ENCODE results near the gene OR52I1.
A peak's percentile ranks its signal among the peaks of the same experiment; 100 is the strongest.

Gene OR52I1

DNA sequence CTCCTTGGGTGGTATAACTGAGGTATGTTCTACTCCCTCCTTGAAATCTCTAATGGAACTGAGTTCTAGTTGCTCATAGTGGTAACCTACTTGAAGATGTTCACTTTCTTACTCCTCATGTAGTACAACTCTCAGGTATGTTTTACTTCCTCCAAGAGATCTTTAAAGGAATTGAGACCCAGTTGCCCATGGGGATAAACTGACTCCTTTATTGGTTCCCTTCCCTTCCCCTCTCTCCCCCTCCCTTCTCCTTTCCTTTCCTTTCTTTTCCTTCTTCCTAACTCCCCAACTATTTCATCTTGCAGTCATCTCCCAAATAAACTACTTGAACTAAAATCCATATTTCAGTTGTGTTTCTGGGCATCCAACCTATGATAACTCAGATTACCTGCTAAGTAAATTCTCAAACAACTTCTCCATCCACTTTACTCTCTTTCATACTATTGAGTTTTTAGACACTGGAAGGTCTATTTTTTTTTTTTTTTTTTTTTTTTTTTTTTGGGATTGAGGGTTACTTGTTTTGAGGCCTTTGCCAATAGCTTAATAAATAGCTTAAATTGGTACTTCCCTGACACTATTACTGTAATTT lies 22.1 kb downstream of the OR52I1 start:
- DNase-seq = no peak

DNA sequence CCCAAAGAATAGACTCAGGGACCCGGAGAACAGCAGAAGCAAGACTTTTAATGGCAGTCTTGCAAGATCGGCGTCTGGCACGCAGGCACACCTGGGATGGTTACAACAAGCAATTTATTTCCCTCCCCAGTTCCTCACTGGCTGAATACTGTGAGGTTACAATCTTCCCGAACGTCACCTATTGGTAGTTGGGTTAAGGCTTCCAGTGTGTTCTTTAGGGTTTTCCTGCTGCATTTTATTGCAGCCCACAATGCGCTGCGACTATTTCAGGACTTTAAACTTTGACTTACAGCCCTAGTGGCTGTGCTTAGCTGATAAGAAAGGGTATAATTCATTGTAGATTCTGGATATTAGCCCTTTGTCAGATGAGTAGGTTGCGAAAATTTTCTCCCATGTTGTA lies 25.7 kb downstream of the OR52I1 start:
- no peak for DNase-seq

- peak; percentile 88 to 96 for DNase-seq
Observed at GRCh38 chr11:4626207-4627099, 32.6 kb downstream of the OR52I1 start.

DNA sequence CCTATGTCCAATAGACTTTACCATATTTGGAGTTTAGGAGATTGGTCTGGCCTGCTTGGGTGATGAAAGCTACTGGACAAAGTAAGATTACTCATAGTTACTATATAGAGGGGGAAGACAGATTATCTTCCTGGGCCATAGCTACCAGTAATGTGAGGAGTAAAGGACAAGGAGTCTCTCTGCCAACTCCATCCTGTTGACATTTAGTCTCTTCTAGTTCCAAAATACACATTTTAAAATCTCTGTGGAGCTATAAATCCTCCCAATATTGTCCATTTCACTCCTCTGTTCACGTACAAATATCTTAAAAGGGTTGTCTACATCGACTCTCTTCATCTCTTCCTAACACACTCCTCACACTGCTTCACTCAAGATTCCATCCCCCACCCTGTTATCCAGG lies 42.3 kb downstream of the OR52I1 start:
- DNase-seq = no peak

DNA sequence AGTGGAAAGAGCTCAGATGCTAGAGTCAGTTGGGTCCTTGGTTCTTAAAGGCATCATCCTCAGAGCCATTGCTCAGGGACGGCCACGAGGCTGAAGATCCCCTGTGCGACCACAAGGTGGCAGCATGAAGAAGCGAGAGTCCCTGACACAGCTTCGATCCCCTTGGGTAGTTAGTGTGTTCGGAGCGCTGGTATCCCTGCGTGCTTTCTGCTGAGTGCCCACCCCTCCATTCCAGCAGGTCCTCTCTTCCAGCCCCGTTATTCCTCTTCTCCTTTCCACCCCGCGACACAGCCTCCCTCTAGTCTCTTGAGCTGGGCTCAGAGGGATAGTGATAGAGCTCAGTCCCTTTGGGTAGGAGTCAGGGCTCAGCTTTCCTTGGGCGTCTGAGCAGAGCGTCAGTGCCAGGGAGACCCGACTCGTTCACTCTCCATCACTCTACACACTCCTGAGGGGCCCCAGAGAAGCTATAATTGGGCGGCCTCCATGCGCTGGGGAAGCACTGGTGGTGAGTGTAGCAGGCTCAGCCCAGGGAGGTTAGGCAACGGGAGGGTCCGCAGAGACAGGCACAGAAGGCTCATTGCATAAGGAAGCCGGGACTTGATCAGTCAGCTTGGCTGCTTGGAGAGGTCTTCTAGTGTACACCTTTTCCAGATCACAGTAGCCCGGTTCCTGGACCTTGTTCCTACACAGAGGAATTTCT lies 43.3 kb downstream of the OR52I1 start, which contains the start of gene OR51D1:
TSS of gene OR51D1 (plus strand) at position 516 of the 700 bp plus-strand sequence. CDS start 2,314 bp downstream, outside the sequence.
- DNase-seq = peak; percentile 68 to 85

DNA sequence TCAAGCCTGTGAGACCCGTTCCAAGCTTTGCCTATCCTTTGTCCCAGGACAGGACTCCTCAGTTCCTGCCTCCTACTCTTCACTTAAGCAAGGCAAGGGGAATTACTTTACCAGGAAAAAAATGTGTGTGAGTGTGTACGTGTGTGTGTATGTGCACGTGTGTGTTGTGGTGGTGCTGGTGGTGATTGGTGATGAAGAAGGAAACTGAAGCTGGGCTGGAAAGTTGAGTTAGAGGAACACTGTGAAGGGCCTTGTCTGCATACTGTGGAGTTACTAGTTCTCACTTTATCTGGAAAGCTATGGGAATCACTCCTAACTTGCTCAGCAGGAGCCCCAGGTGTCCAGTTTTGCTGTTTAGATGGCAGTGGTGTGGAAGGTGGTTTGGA lies 43.8 kb downstream of the OR52I1 start:
- DNase-seq = no peak

GRCh38 chr11:4639931-4640330 lies 46.1 kb downstream of the OR52I1 start:
- DNase-seq = no peak

GRCh38 chr11:4641501-4641900 lies 47.7 kb downstream of the OR52I1 start:
- no peak for DNase-seq

- no peak for DNase-seq
Observed at GRCh38 chr11:4642043-4642442, 48.2 kb downstream of the OR52I1 start.

DNA sequence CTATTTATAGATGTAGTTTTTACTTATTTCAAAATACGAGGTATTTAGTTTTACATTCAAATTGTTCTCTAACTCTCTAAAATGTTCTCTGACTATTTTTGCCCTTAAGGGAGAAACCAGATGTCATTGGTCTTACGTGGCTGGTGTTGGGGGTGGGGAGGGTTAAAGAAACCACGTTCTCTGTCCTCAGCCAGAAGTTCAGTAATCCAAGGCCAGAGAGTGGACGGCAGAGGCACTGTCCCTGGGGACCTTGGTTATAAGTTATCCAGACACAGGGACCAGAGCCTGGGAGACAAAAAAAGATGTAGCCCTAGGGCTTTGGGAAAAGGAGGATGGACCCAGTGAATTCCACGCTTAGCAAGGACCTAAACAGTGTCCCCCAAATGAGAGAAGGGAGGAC lies 49.2 kb downstream of the OR52I1 start:
- no peak for DNase-seq

DNA sequence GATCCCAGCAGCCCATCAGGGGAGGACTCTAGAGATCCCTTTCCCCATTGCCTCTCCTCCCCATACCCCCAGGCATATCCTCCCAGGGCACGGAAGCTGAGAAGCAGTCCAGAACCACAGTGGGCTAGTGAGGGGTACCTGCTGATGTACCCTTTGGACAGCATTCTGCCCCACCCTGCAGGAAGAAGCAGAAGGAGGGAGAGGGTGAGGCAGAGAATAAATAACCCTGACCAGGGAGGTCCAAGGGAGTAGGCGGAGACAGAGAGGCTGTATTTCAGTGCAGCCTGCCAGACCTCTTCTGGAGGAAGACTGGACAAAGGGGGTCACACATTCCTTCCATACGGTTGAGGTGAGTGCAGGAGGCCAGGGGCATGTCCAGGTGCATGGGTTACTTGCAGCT lies 49.8 kb downstream of the OR52I1 start, which contains the start of gene OR51E1:
TSS of gene OR51E1 (plus strand) at position 301 of the 400 bp plus-strand sequence. CDS start 8,545 bp downstream, outside the sequence.
- DNase-seq = no peak

GRCh38 chr11:4644233-4644632 lies 50.4 kb downstream of the OR52I1 start:
- no peak for DNase-seq

Measured in NCI-H524 (cell line).